ENCODE measurements around the gene BTBD18. TPM values are rescaled to one million over a fixed set of nuclear protein-coding genes. Genes with fewer than 3 reads are reported as not detected.
A peak's percentile ranks its signal among the peaks of the same experiment; 100 is the strongest.

The BTBD18 gene
- polyA plus RNA-seq, 3 donors = 0.10 TPM; not detected in 2

DNA sequence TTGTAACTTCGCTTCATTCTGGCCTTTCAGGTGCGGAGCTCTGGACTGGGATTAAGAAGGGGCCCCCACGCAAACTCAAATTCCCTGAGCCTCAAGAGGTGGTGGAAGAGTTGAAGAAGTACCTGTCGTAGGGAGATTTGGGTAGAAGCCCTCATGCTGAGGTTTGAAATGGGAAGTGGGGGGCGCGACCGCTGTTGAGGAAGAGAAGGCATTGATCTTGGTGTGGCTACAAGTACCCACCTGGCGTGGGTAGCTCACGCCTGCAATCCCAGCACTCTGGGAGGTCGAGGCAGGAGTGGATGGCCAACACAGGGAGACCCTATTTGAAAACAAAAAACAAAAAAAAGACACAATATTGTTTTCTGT lies 9.5 kb downstream of the BTBD18 start:
- TF ChIP-seq, protein P1, sequence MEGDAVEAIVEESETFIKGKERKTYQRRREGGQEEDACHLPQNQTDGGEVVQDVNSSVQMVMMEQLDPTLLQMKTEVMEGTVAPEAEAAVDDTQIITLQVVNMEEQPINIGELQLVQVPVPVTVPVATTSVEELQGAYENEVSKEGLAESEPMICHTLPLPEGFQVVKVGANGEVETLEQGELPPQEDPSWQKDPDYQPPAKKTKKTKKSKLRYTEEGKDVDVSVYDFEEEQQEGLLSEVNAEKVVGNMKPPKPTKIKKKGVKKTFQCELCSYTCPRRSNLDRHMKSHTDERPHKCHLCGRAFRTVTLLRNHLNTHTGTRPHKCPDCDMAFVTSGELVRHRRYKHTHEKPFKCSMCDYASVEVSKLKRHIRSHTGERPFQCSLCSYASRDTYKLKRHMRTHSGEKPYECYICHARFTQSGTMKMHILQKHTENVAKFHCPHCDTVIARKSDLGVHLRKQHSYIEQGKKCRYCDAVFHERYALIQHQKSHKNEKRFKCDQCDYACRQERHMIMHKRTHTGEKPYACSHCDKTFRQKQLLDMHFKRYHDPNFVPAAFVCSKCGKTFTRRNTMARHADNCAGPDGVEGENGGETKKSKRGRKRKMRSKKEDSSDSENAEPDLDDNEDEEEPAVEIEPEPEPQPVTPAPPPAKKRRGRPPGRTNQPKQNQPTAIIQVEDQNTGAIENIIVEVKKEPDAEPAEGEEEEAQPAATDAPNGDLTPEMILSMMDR (IDR thresholded peaks at IDR 0.05) = no peak
- no peaks in the 10 kb centered on the region for H3K9me3 Mint-ChIP-seq
- Histone ChIP-seq H4K20me1 (ENCODE audit: insufficient read depth, low read length) (peaks cover 27% of the 10 kb centered on the region), H3K9ac (ENCODE audit: insufficient read depth, low read length, poor library complexity, severe bottlenecking) (peak overlapping the region; percentile 91), H3K4me3 (replicated peaks in 1 of 3; ENCODE audit: low read depth in 2 of 3, low read length in 3 of 3) (peak overlapping the region; percentile 89 to 98 (median 94)), H3K27ac (ENCODE audit: low read depth in 1 of 2, low read length in 2 of 2) (peak overlapping the region; percentile 87 to 94), H3K36me3 (replicated peaks in 1 of 2; ENCODE audit: control insufficient read depth in 1 of 2, insufficient read depth in 2 of 2, low read length in 2 of 2) (peaks cover 51 to 78% of the 10 kb centered on the region in 2 donors), H3K4me1 (ENCODE audit: control insufficient read depth in 1 of 2, insufficient read depth in 2 of 2, low read length in 2 of 2) (peaks cover 15 to 17% of the 10 kb centered on the region in 2 donors), H2AFZ (ENCODE audit: insufficient read depth, low read depth, low read length, poor library complexity, severe bottlenecking) (peak overlapping the region; percentile 91), H3K79me2 (ENCODE audit: insufficient read depth, low read length) (peaks cover 22% of the 10 kb centered on the region), H3K4me2 (replicated peaks; ENCODE audit: extremely low read depth, low read length, poor library complexity, severe bottlenecking) (peak overlapping the region; percentile 93), H3K27me3 (ENCODE audit: control insufficient read depth in 2 of 2, insufficient read depth in 2 of 2, low read length in 2 of 2) (no peaks in the 10 kb centered on the region), H3K9me3 (replicated peaks in 1 of 2; ENCODE audit: control insufficient read depth in 1 of 2, insufficient read depth in 1 of 2, low read length in 2 of 2) (no peaks in the 10 kb centered on the region)
- peaks cover 14% of the 10 kb centered on the region for H3K4me1 Mint-ChIP-seq
- H3K27ac Mint-ChIP-seq = peak overlapping the region; percentile 92 to 97 (median 94)
- DNase-seq = no peak
- H3K27me3 Mint-ChIP-seq (ENCODE audit: low read depth in 3 of 3) = no peaks in the 10 kb centered on the region
- WGBS (ENCODE audit: insufficient coverage) = 0% methylated on average over 8 of the region's 10 CpGs
- H3K4me3 Mint-ChIP-seq = peak overlapping the region; percentile 96 to 99
- intact Hi-C loops (cut with micrococcal nuclease) = loop anchor here in 1 of 2 donors (5.0 kb wide), 1 partner anchor 60 kb away; no protein-coding TSS in a partner anchor
- H3K36me3 Mint-ChIP-seq = peaks cover 57 to 64% of the 10 kb centered on the region in 2 donors

DNA sequence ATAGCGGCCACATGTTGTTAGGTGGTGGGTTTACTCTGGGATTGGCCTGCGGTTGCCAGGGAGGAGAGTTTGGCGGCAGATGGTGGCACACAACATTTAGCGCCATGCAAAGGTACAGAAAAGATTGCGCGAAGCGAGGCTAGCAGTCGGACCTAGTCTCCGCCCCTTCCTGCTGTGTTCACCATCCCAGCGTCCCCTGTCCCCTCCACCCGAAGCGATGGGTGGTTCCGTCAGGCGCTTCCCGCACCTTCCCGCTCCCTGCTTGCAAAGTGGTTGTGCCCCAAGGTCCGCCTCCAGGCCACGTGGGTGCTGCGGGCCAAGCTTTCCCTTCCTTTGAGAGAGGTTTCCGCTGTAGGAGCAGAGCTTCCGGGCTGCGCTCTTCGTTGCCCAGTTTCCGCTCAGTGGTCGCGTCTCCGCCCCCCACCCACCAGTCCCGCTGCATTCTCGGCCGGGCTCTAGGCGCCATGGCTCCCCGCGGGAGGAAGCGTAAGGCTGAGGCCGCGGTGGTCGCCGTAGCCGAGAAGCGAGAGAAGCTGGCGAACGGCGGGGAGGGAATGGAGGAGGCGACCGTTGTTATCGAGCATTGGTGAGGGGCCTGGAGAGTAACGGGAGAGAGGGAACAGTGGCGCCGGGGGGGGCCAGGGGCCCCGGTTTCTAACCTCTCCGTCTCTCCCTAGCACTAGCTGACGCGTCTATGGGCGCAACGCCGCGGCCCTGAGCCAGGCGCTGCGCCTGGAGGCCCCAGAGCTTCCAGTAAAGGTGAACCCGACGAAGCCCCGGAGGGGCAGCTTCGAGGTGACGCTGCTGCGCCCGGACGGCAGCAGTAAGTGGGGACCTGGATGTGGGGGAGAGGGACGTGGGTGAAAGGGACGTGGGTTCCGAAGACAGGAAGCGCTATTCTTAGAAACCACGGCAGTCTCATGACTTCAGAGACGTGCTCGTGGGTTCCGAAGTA lies 10.2 kb downstream of the BTBD18 start, which contains the start of gene SELENOH:
TSS of gene SELENOH (plus strand) at position 360 of the 955 bp plus-strand sequence. CDS start at position 465, 105 bp downstream.
- H3K4me2 ChIP-seq (replicated peaks; ENCODE audit: extremely low read depth, low read length, poor library complexity, severe bottlenecking) = peak within 1 kb of the TSS; percentile 93
- H3K27ac ChIP-seq (ENCODE audit: low read depth in 1 of 2, low read length in 2 of 2) = peak within 1 kb of the TSS; percentile 87 to 94
- peaks cover 27% of the 10 kb centered on the region for H4K20me1 ChIP-seq (ENCODE audit: insufficient read depth, low read length)
- H3K9ac ChIP-seq (ENCODE audit: insufficient read depth, low read length, poor library complexity, severe bottlenecking) = peak within 1 kb of the TSS; percentile 91
- Mint-ChIP-seq H3K36me3 (peaks cover 55 to 63% of the 10 kb centered on the region in 2 donors), H3K4me3 (peak within 1 kb of the TSS; percentile 96 to 99), H3K4me1 (peaks cover 14% of the 10 kb centered on the region), H3K27me3 (ENCODE audit: low read depth in 3 of 3) (no peaks in the 10 kb centered on the region), H3K9me3 (no peaks in the 10 kb centered on the region), H3K27ac (peak within 1 kb of the TSS; percentile 92 to 97 (median 94))
- H3K36me3 ChIP-seq (replicated peaks in 1 of 2; ENCODE audit: control insufficient read depth in 1 of 2, insufficient read depth in 2 of 2, low read length in 2 of 2) = peaks cover 51 to 78% of the 10 kb centered on the region in 2 donors
- H3K4me3 ChIP-seq (replicated peaks in 1 of 3; ENCODE audit: low read depth in 2 of 3, low read length in 3 of 3) = peak within 1 kb of the TSS; percentile 89 to 98 (median 94)
- peaks cover 22% of the 10 kb centered on the region for H3K79me2 ChIP-seq (ENCODE audit: insufficient read depth, low read length)
- peaks cover 15 to 17% of the 10 kb centered on the region in 2 donors for H3K4me1 ChIP-seq (ENCODE audit: control insufficient read depth in 1 of 2, insufficient read depth in 2 of 2, low read length in 2 of 2)
- WGBS (ENCODE audit: insufficient coverage) = under 1% methylated on average over 64 of the region's 75 CpGs
- TF ChIP-seq, protein P1 (IDR thresholded peaks at IDR 0.05) = no peak
- DNase-seq = peak; percentile 90 to 93 (median 90)
- intact Hi-C loops (cut with micrococcal nuclease) = loop anchor here (2.0 to 5.0 kb wide), 2 partner anchors 51 to 61 kb away; no protein-coding TSS in a partner anchor
- H3K27me3 ChIP-seq (ENCODE audit: control insufficient read depth in 2 of 2, insufficient read depth in 2 of 2, low read length in 2 of 2) = no peaks in the 10 kb centered on the region
- peak within 1 kb of the TSS; percentile 91 for H2AFZ ChIP-seq (ENCODE audit: insufficient read depth, low read depth, low read length, poor library complexity, severe bottlenecking)
- no peaks in the 10 kb centered on the region for H3K9me3 ChIP-seq (replicated peaks in 1 of 2; ENCODE audit: control insufficient read depth in 1 of 2, insufficient read depth in 1 of 2, low read length in 2 of 2)
